Measurements from ENCODE around the gene TDP2. TPM values are rescaled to one million over a fixed set of nuclear protein-coding genes. Genes with fewer than 3 reads are reported as not detected.
"Not testable (repeated sequence)": the region's sequence is repeated elsewhere in the genome, so short reads cannot be mapped to it uniquely, and the experiment has no call there.

TDP2 gene
- total and polyA plus RNA-seq, 12 donors, result 20.0 to 30.9 (median 24.3) TPM

- H3K4me3 ChIP-seq, result peak overlapping the region in 2 of 10 donors; percentile 91 to 97
These were observed 2.4 kb downstream of the TDP2 start for GRCh38 chr6:24664046-24664987.

GRCh38 chr6:24663189-24663588, 3.5 kb downstream of the TDP2 start:
- H3K4me1 ChIP-seq, result peaks cover 3 to 42% (median 22%) of the 10 kb centered on the region in 9 donors

More at GRCh38 chr6:24664046-24664987, 2.4 kb downstream of the TDP2 start:
- DNase-seq (no peak), ATAC-seq (no peak)
- TF ChIP-seq CTCF (IDR thresholded peaks at IDR 0.05), result no peak
- WGBS, 2 donors, result 94 to 95% methylated on average over 7 of the region's 7 CpGs
- H3K4me1 ChIP-seq, result peaks cover 3 to 49% (median 28%) of the 10 kb centered on the region in 9 donors
- H3K27ac ChIP-seq, result peak overlapping the region in 1 of 10 donors; percentile 96
- H3K9me3 ChIP-seq, result no peaks in the 10 kb centered on the region
- peaks cover 0 to 47% (median 13%) of the 10 kb centered on the region in 9 donors for H3K36me3 ChIP-seq
- no peaks in the 10 kb centered on the region for H3K27me3 ChIP-seq
- intact Hi-C loops (cut with DNase I), result no loop called here

GRCh38 chr6:24662236-24662635, 4.5 kb downstream of the TDP2 start:
- Histone ChIP-seq H3K27me3 (no peaks in the 10 kb centered on the region), H3K4me1 (peaks cover 3 to 32% (median 15%) of the 10 kb centered on the region in 9 donors), H3K27ac (no peak overlapping the region), H3K4me3 (no peak overlapping the region), H3K9me3 (no peaks in the 10 kb centered on the region), H3K36me3 (peaks cover 0 to 64% (median 13%) of the 10 kb centered on the region in 9 donors)
- TF ChIP-seq CTCF (IDR thresholded peaks at IDR 0.05), result no peak
- no peak for ATAC-seq
- intact Hi-C loops (cut with DNase I), result no loop called here
- WGBS, 2 donors, result 94 to 95% methylated on average over 10 of the region's 10 CpGs
- no peak for DNase-seq

More at GRCh38 chr6:24663189-24663588, 3.5 kb downstream of the TDP2 start:
- DNase-seq, result no peak
- intact Hi-C loops (cut with DNase I), result no loop called here
- H3K36me3 ChIP-seq, result peaks cover 0 to 54% (median 13%) of the 10 kb centered on the region in 9 donors
- H3K27me3 ChIP-seq, result no peaks in the 10 kb centered on the region
- no peak overlapping the region for H3K27ac ChIP-seq
- no peak for TF ChIP-seq CTCF (IDR thresholded peaks at IDR 0.05)
- H3K4me3 ChIP-seq, result no peak overlapping the region
- WGBS, 2 donors, result 97 to 100% methylated on average over 1 of the region's 1 CpG
- no peaks in the 10 kb centered on the region for H3K9me3 ChIP-seq
- no peak for ATAC-seq

- peaks cover 3 to 32% (median 15%) of the 10 kb centered on the region in 9 donors for H3K4me1 ChIP-seq
- ATAC-seq; H3K27me3 ChIP-seq; H3K27ac ChIP-seq; intact Hi-C loops (cut with DNase I); DNase-seq; H3K9me3 ChIP-seq; H3K4me3 ChIP-seq: not testable (repeated sequence)
- 85 to 92% methylated on average over 5 of the region's 5 CpGs for WGBS, 2 donors
- H3K36me3 ChIP-seq, result peaks cover 0 to 68% (median 13%) of the 10 kb centered on the region in 9 donors
These were observed 4.9 kb downstream of the TDP2 start for GRCh38 chr6:24661759-24662158.

Measured in heart right ventricle (tissue), 16 donors.